IgD-negative memory B cell (primary cell): ENCODE measurements around the gene TERT. TPM values are rescaled to one million over a fixed set of nuclear protein-coding genes. Genes with fewer than 3 reads are reported as not detected.
"Not testable (repeated sequence)": the region's sequence is repeated elsewhere in the genome, so short reads cannot be mapped to it uniquely, and the experiment has no call there.

Experiments used
- H3K27ac Mint-ChIP-seq, 3 donors: one replicate each; pipeline ENCODE4 v1.8.0; 2020 to 2022; ENCODE audit warnings: mild to moderate bottlenecking in 3 of 3, mixed read lengths in 3 of 3, moderate library complexity in 1 of 3
- H3K27me3 Mint-ChIP-seq: one replicate; pipeline ENCODE4 v1.8.0; 2021; ENCODE audit warnings: mixed read lengths
- H3K36me3 Mint-ChIP-seq: one replicate; pipeline ENCODE4 v1.8.0; 2020; ENCODE audit warnings: mild to moderate bottlenecking, mixed read lengths
- H3K4me1 Mint-ChIP-seq, 3 donors: one replicate each; pipeline ENCODE4 v1.8.0; 2020 to 2022; ENCODE audit warnings: mixed read lengths in 3 of 3, mild to moderate bottlenecking in 1 of 3
- H3K4me3 Mint-ChIP-seq, 4 donors: one replicate each; pipeline ENCODE4 v1.8.0; 2020 to 2022; ENCODE audit warnings: mild to moderate bottlenecking in 4 of 4, mixed read lengths in 4 of 4, moderate library complexity in 3 of 4
- H3K9me3 Mint-ChIP-seq, 3 donors: one replicate each; pipeline ENCODE4 v1.8.0; 2020 to 2021; ENCODE audit warnings: mixed read lengths in 3 of 3, mild to moderate bottlenecking in 1 of 3
- polyA plus RNA-seq: library from polyadenylated mRNA; unstranded; fragments of 300-500 nt; fragmentation: Illumina TruSeq; gene quantifications from one replicate; pipeline ENCODE4 v1.2.3, GENCODE V29; 2021

Gene TERT
- polyA plus RNA-seq, 1 donor from 2014 or later = not detected

DNA sequence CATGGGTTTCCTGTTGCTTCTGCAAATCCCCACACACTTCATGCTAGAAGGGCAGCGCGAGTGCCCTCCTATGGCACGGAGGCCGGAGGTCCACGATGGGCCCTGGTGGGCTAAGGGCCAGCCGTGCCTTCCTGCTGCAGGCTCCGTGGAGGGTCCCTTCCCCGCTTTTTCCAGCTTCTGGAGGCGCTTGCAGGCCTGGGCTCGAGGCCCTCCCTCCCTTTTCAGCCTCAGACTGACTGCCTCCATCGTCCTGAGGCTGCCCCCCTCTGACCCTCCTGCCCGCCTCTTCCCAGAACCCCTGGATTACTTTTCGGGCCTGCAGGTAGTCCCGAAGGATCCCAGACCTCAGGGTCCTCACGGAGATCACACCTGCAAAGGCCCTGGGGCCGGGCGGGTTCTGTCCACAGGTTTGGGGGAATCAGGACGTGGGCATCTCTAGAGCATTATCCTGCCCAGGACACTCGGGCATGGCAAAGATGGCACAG lies 3.2 kb upstream of the TERT start:
- Mint-ChIP-seq H3K36me3 (no peaks in the 10 kb centered on the region), H3K4me1 (peaks cover 5 to 11% (median 5%) of the 10 kb centered on the region in 3 donors), H3K27ac (no peak overlapping the region), H3K27me3 (peaks cover 15% of the 10 kb centered on the region), H3K9me3 (peaks cover 0 to 3% (median 0%) of the 10 kb centered on the region in 3 donors), H3K4me3 (no peak overlapping the region)

- H3K4me1 Mint-ChIP-seq = peaks cover 5 to 11% (median 5%) of the 10 kb centered on the region in 3 donors
Measured at GRCh38 chr5:1297243-1297642, 2.4 kb upstream of the TERT start.

DNA sequence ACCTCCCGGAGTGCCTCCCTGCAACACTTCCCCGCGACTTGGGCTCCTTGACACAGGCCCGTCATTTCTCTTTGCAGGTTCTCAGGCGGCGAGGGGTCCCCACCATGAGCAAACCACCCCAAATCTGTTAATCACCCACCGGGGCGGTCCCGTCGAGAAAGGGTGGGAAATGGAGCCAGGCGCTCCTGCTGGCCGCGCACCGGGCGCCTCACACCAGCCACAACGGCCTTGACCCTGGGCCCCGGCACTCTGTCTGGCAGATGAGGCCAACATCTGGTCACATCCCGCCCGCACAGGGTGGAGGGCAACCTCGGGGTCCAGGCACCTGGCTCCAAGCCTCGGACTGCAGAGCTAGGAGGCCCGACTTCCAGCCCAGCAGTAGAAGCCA lies 776 bp upstream of the TERT start:
- Mint-ChIP-seq H3K4me1 (peaks cover 5 to 13% (median 5%) of the 10 kb centered on the region in 3 donors), H3K36me3 (no peaks in the 10 kb centered on the region), H3K4me3 (peak overlapping the region in 2 of 4 donors; percentile 17 to 63), H3K27ac (no peak overlapping the region), H3K27me3 (peaks cover 26% of the 10 kb centered on the region), H3K9me3 (no peaks in the 10 kb centered on the region)

More at GRCh38 chr5:1297243-1297642, 2.4 kb upstream of the TERT start:
- H3K27ac Mint-ChIP-seq = no peak overlapping the region
- H3K9me3 Mint-ChIP-seq = peaks cover 0 to 1% (median 0%) of the 10 kb centered on the region in 3 donors
- no peaks in the 10 kb centered on the region for H3K36me3 Mint-ChIP-seq
- peaks cover 21% of the 10 kb centered on the region for H3K27me3 Mint-ChIP-seq
- H3K4me3 Mint-ChIP-seq = peak overlapping the region in 1 of 4 donors; percentile 53

GRCh38 chr5:1294206-1294834 lies 548 bp downstream of the TERT start:
- H3K27ac Mint-ChIP-seq = no peak overlapping the region
- H3K4me1 Mint-ChIP-seq = peaks cover 5 to 11% (median 5%) of the 10 kb centered on the region in 3 donors
- no peaks in the 10 kb centered on the region for H3K9me3 Mint-ChIP-seq
- H3K27me3 Mint-ChIP-seq = peaks cover 26% of the 10 kb centered on the region
- no peaks in the 10 kb centered on the region for H3K36me3 Mint-ChIP-seq
- H3K4me3 Mint-ChIP-seq = no peak overlapping the region

- Mint-ChIP-seq H3K4me3 (peak overlapping the region in 2 of 4 donors; percentile 27 to 48), H3K27me3 (peaks cover 20% of the 10 kb centered on the region), H3K4me1 (peaks cover 5 to 11% (median 5%) of the 10 kb centered on the region in 3 donors), H3K27ac (no peak overlapping the region), H3K9me3 (no peaks in the 10 kb centered on the region), H3K36me3 (no peaks in the 10 kb centered on the region)
Measured at GRCh38 chr5:1293416-1294205, 1.3 kb downstream of the TERT start.

GRCh38 chr5:1292846-1293415 lies 1.9 kb downstream of the TERT start:
- Mint-ChIP-seq H3K4me1 (peaks cover 5 to 11% (median 5%) of the 10 kb centered on the region in 3 donors), H3K36me3 (no peaks in the 10 kb centered on the region), H3K27me3 (peaks cover 25% of the 10 kb centered on the region), H3K4me3 (no peak overlapping the region), H3K9me3 (peaks cover 0 to 4% (median 2%) of the 10 kb centered on the region in 3 donors), H3K27ac (no peak overlapping the region)

GRCh38 chr5:1292139-1292538 lies 2.7 kb downstream of the TERT start:
- peaks cover 2 to 8% (median 5%) of the 10 kb centered on the region in 3 donors for H3K4me1 Mint-ChIP-seq
- no peak overlapping the region for H3K27ac Mint-ChIP-seq
- H3K9me3 Mint-ChIP-seq = peaks cover 0 to 5% (median 2%) of the 10 kb centered on the region in 3 donors
- peaks cover 23% of the 10 kb centered on the region for H3K27me3 Mint-ChIP-seq
- H3K4me3 Mint-ChIP-seq = no peak overlapping the region
- no peaks in the 10 kb centered on the region for H3K36me3 Mint-ChIP-seq

DNA sequence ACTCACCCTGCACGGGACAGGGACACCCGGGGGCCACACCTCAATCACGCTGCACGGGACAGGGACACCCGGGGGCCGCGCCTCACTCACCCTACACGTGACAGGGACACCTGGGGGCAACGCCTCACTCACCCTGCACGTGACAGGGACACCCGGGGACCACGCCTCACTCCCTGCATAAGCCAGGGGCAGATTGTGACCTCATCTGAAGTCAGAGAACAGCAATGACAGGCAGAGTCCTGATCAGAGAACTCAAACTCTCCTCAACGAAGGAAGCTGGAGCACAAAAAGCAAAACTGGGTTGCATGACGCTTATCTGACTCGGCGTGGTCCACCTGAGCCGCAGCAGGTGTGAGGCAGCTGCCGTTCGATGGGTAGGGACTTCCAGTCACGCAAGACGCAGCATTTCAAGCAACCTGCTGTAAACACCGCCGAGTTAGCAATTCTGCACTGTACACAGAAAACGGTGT lies 3.2 kb downstream of the TERT start:
- peaks cover 0 to 6% (median 5%) of the 10 kb centered on the region in 3 donors for H3K4me1 Mint-ChIP-seq
- H3K4me3 Mint-ChIP-seq = peak overlapping the region in 1 of 4 donors; percentile 73
- H3K27ac Mint-ChIP-seq = no peak overlapping the region
- peaks cover 23% of the 10 kb centered on the region for H3K27me3 Mint-ChIP-seq
- H3K36me3 Mint-ChIP-seq = no peaks in the 10 kb centered on the region
- peaks cover 0 to 5% (median 2%) of the 10 kb centered on the region in 3 donors for H3K9me3 Mint-ChIP-seq

DNA sequence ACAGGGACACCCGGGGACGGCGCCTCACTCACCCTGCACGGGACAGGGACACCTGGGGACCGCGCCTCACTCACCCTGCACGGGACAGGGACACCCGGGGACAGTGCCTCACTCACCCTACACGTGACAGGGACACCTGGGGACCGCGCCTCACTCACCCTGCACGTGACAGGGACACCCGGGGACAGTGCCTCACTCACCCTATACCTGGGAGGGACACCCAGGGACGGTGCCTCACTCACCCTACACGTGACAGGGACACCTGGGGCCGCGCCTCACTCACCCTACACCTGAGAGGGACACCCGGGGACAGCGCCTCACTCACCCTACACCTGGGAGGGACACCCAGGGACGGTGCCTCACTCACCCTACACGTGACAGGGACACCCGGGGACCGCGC lies 3.9 kb downstream of the TERT start:
- H3K36me3 Mint-ChIP-seq, H3K4me3 Mint-ChIP-seq, H3K4me1 Mint-ChIP-seq, H3K9me3 Mint-ChIP-seq, H3K27ac Mint-ChIP-seq: not testable (repeated sequence)
- H3K27me3 Mint-ChIP-seq = peaks cover 20% of the 10 kb centered on the region

DNA sequence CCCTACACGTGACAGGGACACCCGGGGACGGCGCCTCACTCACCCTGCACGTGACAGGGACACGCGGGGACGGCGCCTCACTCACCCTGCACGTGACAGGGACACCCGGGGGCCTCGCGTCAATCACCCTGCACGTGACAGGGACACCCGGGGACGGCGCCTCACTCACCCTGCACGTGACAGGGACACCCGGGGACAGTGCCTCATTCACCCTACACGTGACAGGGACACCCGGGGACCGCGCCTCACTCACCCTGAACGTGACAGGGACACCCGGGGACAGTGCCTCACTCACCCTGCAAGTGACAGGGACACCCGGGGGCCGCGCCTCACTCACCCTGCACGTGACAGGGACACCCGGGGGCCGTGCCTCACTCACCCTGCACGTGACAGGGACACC lies 5.3 kb downstream of the TERT start:
- H3K36me3 Mint-ChIP-seq, H3K4me3 Mint-ChIP-seq, H3K4me1 Mint-ChIP-seq, H3K9me3 Mint-ChIP-seq, H3K27ac Mint-ChIP-seq: not testable (repeated sequence)
- H3K27me3 Mint-ChIP-seq = peaks cover 19% of the 10 kb centered on the region

DNA sequence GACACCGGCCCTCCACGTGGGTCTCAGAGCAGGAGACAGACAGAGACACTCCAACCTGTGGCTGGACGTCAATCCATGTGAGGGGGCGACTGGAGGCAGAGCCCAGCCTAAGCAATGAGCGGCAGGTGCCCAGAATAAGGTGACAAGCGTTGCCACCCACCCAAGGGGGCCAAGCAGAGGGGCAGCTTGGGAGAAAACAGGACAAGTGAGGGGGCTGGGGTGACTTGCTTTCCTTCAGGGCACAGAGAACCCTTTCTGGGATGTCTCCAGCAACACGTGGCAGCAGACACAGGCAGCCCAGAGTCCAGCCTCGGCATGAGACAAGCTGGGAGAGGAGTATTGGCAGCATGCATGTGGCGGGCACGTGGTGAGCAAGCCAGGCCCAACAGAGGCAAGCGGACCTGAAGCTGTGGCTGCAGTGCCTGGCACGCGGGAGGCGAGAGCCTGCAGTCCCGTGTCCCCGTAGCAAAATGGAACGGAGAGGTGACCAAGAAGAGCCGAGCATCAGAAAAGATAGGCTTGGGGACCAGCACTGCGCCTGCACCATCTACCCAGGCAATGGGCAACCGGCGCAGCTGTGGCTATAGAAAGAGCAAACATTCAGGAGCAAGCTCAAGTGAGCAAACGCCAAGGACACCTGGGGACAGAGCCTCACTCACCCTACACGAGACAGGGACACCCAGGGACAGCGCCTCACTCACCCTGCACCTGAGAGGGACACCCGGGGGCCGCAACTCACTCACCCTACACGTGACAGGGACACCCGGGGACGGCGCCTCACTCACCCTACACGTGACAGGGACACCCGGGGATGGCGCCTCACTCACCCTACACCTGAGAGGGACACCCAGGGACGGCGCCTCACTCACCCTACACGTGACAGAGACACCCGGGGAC lies 6.2 kb downstream of the TERT start:
- Mint-ChIP-seq H3K9me3 (peaks cover 0 to 5% (median 2%) of the 10 kb centered on the region in 3 donors), H3K4me3 (no peak overlapping the region), H3K27ac (no peak overlapping the region), H3K4me1 (peaks cover 0 to 2% (median 0%) of the 10 kb centered on the region in 3 donors), H3K36me3 (no peaks in the 10 kb centered on the region), H3K27me3 (peaks cover 19% of the 10 kb centered on the region)

DNA sequence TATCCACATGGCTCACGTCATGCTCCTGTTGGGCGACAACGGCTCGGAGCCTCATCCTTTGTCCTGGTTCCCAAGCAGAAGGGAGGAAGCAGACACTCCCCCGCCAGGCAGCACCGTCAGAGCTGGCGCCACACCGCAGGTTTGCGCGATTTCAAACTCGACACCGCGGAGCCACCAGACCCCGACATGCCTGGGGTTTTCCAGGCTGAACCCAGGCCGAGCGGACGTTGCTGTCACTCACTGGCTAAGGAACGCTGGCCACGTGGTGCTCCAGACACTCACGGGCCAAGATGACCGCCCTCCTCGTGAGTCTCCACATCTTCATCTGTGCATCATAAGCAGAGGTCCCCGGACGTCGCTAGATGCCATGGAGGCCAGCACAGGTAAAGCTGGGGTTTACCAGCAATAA lies 9.0 kb downstream of the TERT start:
- Mint-ChIP-seq H3K27ac (no peak overlapping the region), H3K27me3 (peaks cover 6% of the 10 kb centered on the region), H3K4me3 (no peak overlapping the region), H3K9me3 (peaks cover 0 to 5% (median 2%) of the 10 kb centered on the region in 3 donors), H3K36me3 (no peaks in the 10 kb centered on the region), H3K4me1 (no peaks in the 10 kb centered on the region)

DNA sequence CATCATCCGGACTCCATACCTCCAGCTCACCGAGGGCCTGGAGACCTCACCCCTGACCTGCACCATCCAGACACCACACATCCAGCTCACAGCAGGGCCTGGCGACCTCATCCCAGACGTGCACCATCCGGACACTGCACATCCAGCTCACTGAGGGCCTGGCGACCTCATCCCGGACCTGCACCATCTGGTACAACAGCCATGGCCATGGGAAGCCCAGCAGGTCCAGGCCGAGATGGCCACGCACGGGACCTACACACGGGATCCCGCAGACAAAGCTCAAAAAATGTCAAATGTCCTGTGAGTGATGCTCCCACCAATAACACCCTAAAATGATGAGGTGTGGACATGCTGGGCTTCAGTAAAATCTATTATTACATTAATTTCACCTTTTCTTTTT lies 9.7 kb downstream of the TERT start:
- H3K9me3 Mint-ChIP-seq = peaks cover 0 to 5% (median 2%) of the 10 kb centered on the region in 3 donors
- peaks cover 6% of the 10 kb centered on the region for H3K27me3 Mint-ChIP-seq
- no peaks in the 10 kb centered on the region for H3K36me3 Mint-ChIP-seq
- no peak overlapping the region for H3K27ac Mint-ChIP-seq
- H3K4me1 Mint-ChIP-seq = no peaks in the 10 kb centered on the region
- H3K4me3 Mint-ChIP-seq = no peak overlapping the region

DNA sequence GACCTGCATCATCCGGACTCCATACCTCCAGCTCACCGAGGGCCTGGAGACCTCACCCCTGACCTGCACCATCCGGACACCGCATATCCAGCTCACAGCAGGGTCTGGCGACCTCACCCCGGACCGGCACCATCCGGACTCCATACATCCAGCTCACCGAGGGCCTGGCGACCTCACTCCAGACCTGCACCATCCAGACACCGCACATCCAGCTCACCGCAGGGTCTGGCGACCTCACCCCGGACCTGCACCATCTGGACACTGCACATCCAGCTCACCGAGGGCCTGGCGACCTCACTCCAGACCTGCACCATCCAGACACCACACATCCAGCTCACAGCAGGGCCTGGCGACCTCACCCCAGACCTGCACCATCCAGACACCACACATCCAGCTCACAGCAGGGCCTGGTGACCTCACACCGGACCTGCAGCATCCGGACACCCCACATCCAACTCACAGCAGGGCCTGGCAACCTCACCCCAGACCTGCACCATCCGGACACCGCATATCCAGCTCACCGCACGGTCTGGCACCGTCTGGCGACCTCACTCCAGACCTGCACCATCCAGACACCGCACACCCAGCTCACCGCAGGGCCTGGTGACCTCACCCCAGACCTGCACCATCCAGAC lies 10.4 kb downstream of the TERT start:
- not testable (repeated sequence) for H3K9me3 Mint-ChIP-seq, H3K36me3 Mint-ChIP-seq, H3K27me3 Mint-ChIP-seq, H3K4me1 Mint-ChIP-seq, H3K27ac Mint-ChIP-seq, H3K4me3 Mint-ChIP-seq
